Endometrium (tissue), 2 donors: ENCODE measurements around the gene LBHD1.

Experiments used
- FAIRE-seq: peaks from 2 replicates; lab custom pipeline; 2012; peaks lifted over from hg19 to GRCh38; lab: Jason Lieb, UNC
- donor health status: control.
- donor health status: control.

The LBHD1 gene

DNA sequence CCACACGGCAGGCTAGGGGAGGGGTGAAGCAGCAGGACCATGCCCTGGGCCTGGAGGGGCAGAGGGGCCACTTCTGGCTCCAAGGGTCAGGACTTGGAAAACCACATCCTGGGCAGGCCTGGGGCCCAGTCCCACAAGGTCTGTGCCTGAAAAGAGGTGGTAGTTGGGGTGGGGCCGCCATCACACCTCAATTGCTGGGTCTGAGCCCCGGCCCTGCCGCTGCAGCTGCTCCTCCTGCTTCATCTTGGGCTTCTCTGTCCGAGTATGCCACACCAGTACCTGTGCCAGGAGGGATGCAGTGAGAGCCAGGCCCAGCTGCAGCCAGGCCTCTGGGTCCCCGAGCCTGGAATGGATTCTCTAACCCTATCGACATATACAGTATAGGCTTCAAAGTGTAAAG lies 56.5 kb downstream of the LBHD1 start:
- no peak for FAIRE-seq

DNA sequence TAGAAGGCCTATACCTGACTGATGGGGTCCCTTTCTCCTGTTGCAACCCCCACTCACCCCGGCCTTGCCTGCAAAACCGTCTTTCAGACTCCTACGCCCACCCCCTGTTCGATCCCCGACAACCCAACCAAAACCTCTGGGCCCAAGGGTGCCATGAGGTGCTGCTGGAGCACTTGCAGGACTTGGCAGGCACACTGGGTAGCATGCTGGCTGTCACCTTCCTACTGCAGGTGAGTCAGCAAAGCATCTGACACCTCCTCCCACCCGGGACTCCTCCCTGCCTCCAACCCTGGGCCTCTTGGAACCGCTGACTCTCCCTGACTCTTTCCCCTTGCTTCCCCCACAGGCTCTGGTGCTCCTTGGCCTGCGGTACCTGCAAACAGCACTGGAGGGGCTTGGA lies 57.8 kb downstream of the LBHD1 start:
- no peak for FAIRE-seq

DNA sequence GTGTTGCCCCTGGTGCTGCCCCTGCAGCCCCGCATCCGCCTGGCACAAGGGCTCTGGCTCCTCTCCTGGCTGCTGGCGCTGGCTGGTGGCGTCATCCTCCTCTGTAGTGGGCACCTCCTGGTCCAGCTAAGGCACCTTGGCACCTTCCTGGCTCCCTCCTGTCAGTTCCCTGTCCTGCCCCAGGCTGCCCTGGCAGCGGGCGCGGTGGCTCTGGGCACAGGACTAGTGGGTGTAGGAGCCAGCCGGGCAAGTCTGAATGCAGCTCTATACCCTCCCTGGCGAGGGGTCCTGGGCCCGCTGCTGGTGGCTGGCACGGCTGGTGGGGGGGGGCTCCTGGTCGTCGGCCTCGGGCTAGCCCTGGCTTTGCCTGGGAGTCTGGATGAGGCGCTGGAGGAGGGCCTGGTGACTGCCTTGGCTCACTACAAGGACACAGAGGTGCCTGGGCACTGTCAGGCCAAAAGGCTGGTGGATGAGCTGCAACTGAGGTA lies 58.7 kb downstream of the LBHD1 start:
- FAIRE-seq = no peak
